Activated CD8-positive, alpha-beta T cell treated with anti-CD3 and anti-CD28 coated beads, Interleukin-2, amount 10 ng/mL, durations not matched to agents 7 days and 5 days (primary cell): ENCODE results near the gene PMPCA. TPM values are rescaled to one million over a fixed set of nuclear protein-coding genes. Genes with fewer than 3 reads are reported as not detected.

ENCODE experiments used
- ATAC-seq: fragments of 150-1000 bp; cut with Tn5 transposase; one replicate; pipeline ENCODE4 v1.10.0; 2021; ENCODE audit warnings: moderate library complexity
- CTCF ChIA-PET: fragments of 350-600 bp; sonication (Branson Sonifier 250); formaldehyde crosslinking; loops from one replicate; lab custom pipeline; 2021; ENCODE audit warnings: antibody characterized with exemption; lab: Charles Lee
- POLR2A ChIA-PET: fragments of 350-600 bp; sonication (Branson Sonifier 250); formaldehyde crosslinking; loops from one replicate; lab custom pipeline; 2021; ENCODE audit warnings: antibody characterized with exemption; lab: Charles Lee
- DNase-seq: peaks from one replicate; pipeline ENCODE4 v3.0.0-alpha.2; 2020
- H3K27ac Mint-ChIP-seq: one replicate; pipeline ENCODE4 v1.8.0; 2021; ENCODE audit warnings: mild to moderate bottlenecking, mixed read lengths
- H3K27me3 Mint-ChIP-seq: one replicate; pipeline ENCODE4 v1.8.0; 2021; ENCODE audit warnings: low read depth, mixed read lengths
- H3K36me3 Mint-ChIP-seq: one replicate; pipeline ENCODE4 v1.8.0; 2021; ENCODE audit warnings: low read depth, mixed read lengths
- H3K4me1 Mint-ChIP-seq: one replicate; pipeline ENCODE4 v1.8.0; 2021; ENCODE audit warnings: low read depth, mixed read lengths
- H3K4me3 Mint-ChIP-seq: one replicate; pipeline ENCODE4 v1.8.0; 2021; ENCODE audit warnings: mild to moderate bottlenecking, mixed read lengths
- H3K9me3 Mint-ChIP-seq: one replicate; pipeline ENCODE4 v1.8.0; 2022; ENCODE audit warnings: mixed read lengths; ENCODE audit not compliant: insufficient read depth
- total RNA-seq, 2 experiments: library from RNA; stranded (reverse); gene quantifications; one replicate each; pipeline ENCODE4 v1.2.3, GENCODE V29; 2021

PMPCA gene
- total RNA-seq, 2 experiments from 2014 or later = 56.5 to 57.5 TPM

- ATAC-seq (no peak), DNase-seq (no peak)
- no peak overlapping the region for H3K4me3 Mint-ChIP-seq
- no peaks in the 10 kb centered on the region for H3K4me1 Mint-ChIP-seq
- H3K27me3 Mint-ChIP-seq = no peaks in the 10 kb centered on the region
- H3K27ac Mint-ChIP-seq = no peak overlapping the region
- ChIA-PET CTCF (no interaction called here), POLR2A (no interaction called here)
- no peaks in the 10 kb centered on the region for H3K9me3 Mint-ChIP-seq
- peaks cover 65% of the 10 kb centered on the region for H3K36me3 Mint-ChIP-seq
These were observed 55.7 kb downstream of the PMPCA start for GRCh38 chr9:136466155-136466541.

DNA sequence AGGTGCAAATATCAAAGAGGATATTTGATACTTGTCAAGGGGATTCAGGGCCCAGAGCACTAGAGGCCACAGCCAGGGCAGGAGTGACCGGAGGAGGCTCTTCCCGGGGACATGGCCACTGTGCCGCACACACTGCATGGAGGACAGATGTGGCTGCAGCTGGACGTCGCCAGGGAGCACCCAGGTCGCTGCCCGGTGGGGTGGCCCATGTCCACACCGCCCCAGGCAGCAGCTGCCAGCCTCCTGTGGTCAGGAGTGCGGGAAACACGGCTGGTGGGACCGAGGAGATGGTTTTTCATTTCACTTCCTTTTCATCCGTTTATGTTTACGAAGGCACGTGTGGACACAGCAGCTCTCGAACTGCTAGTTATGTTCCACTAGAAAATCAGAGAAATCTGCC lies 57.3 kb downstream of the PMPCA start:
- CTCF ChIA-PET = no interaction called here
- no peak overlapping the region for H3K4me3 Mint-ChIP-seq
- H3K27ac Mint-ChIP-seq = no peak overlapping the region
- no peaks in the 10 kb centered on the region for H3K27me3 Mint-ChIP-seq
- H3K9me3 Mint-ChIP-seq = no peaks in the 10 kb centered on the region
- POLR2A ChIA-PET = no interaction called here
- ATAC-seq = no peak
- no peaks in the 10 kb centered on the region for H3K4me1 Mint-ChIP-seq
- peaks cover 61% of the 10 kb centered on the region for H3K36me3 Mint-ChIP-seq
- no peak for DNase-seq

- Mint-ChIP-seq H3K9me3 (no peaks in the 10 kb centered on the region), H3K4me3 (no peak overlapping the region), H3K4me1 (peaks cover 3% of the 10 kb centered on the region), H3K36me3 (peaks cover 55% of the 10 kb centered on the region), H3K27me3 (no peaks in the 10 kb centered on the region), H3K27ac (no peak overlapping the region)
- no peak for ATAC-seq
- ChIA-PET CTCF (interaction anchor here (1.2 kb wide), 1 partner anchor 15 kb away, joined by 5 read pairs; no protein-coding TSS in a partner anchor), POLR2A (no interaction called here)
- DNase-seq = no peak
These were observed 59.9 kb downstream of the PMPCA start for GRCh38 chr9:136470356-136470755.

DNA sequence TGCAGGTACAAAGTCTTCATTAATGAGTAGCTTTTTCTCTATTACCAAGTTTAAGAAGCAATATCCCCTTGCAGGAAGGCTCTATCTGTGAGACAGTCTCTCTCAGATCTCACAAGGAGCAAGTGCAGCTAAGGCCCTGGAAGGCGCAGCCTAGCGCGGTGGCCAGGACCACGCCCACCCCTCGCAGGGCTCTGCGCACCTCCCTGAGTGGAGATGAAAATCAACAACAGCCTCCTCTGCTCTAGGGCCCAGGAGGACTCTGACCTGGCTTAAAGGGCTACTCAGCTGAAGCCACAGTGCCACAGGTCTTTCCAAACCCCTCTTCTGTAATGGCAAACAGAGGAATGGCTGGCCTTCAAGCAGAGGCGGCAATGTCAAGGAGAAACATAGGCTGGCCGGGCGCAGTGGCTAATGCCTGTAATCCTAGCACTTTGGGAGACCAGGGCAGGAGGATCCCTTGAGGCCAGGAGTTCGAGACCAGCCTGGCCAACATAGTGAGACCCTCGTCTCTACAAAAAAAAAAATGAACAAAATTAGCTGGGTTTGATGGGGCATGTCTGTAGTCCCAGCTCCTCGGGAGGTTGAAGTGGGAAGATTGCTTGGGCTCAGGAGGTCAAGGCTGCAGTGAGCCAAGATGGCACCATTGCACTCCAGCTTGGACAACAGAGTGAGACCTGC lies 60.5 kb downstream of the PMPCA start:
- H3K4me1 Mint-ChIP-seq = peaks cover 3% of the 10 kb centered on the region
- H3K27me3 Mint-ChIP-seq = no peaks in the 10 kb centered on the region
- H3K27ac Mint-ChIP-seq = no peak overlapping the region
- ChIA-PET POLR2A (no interaction called here), CTCF (interaction anchor here (1.2 kb wide), 1 partner anchor 14 kb away, joined by 5 read pairs; no protein-coding TSS in a partner anchor)
- H3K9me3 Mint-ChIP-seq = no peaks in the 10 kb centered on the region
- ATAC-seq = no peak
- no peak for DNase-seq
- H3K36me3 Mint-ChIP-seq = peaks cover 57% of the 10 kb centered on the region
- H3K4me3 Mint-ChIP-seq = no peak overlapping the region

GRCh38 chr9:136471802-136472487 lies 61.5 kb downstream of the PMPCA start:
- no peak for ATAC-seq
- CTCF ChIA-PET = no interaction called here
- peaks cover 3% of the 10 kb centered on the region for H3K4me1 Mint-ChIP-seq
- H3K27ac Mint-ChIP-seq = no peak overlapping the region
- POLR2A ChIA-PET = no interaction called here
- peaks cover 53% of the 10 kb centered on the region for H3K36me3 Mint-ChIP-seq
- no peak overlapping the region for H3K4me3 Mint-ChIP-seq
- no peaks in the 10 kb centered on the region for H3K27me3 Mint-ChIP-seq
- no peak for DNase-seq
- no peaks in the 10 kb centered on the region for H3K9me3 Mint-ChIP-seq

DNA sequence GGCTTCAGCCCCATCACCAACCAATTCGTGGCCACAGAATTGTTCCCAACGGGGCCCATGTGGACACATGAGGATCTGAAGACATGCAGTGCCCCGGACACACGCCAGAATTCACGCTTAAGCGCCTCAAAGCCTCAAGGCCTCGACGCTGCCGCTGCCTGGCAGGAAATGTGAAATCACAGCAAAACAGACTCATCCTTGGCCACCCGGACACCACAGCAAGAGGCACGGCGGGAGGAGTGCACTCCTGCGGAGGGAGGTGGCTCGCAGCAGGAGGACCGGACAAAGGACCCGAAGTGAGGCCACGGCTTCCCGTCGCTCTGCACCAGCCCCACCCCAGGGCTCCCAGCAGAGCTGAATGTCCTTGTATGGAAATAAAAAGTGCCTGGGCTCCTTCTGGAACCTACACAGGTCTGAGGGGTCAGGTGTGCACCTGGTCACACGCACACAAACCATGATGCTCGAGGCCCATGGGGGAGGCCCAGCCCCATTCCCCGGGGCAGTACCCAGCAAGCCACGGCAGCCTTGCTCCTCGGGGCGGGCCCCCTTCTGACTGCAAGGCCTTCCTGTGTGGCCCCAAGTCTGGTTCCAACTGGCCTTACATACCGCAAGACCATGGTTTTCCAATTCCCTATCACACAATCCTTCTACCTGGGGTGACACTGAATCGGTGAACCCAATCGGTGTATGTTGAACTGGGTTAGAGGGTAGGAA lies 62.3 kb downstream of the PMPCA start:
- Mint-ChIP-seq H3K27ac (no peak overlapping the region), H3K9me3 (no peaks in the 10 kb centered on the region), H3K4me1 (peaks cover 3% of the 10 kb centered on the region), H3K4me3 (no peak overlapping the region), H3K27me3 (no peaks in the 10 kb centered on the region), H3K36me3 (peaks cover 54% of the 10 kb centered on the region)
- ATAC-seq = no peak
- CTCF ChIA-PET = no interaction called here
- POLR2A ChIA-PET = no interaction called here
- DNase-seq = no peak

DNA sequence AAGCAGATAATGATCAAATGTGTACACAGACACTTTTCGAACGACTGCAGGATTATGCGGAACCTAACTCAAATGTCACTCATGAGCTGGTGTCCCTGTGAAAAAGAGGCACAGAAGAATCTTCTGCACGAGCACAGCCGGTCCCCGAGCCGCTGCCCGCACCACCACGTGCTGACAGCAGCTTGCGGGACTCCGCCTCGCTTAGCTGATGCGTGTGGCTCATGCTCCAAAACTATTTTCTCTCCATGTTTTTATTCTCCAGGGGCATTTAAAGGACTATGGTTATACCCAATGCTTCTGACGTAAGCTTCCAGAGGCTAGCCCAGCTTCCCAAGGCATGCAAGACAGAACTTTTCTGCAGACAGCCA lies 62.9 kb downstream of the PMPCA start:
- H3K4me1 Mint-ChIP-seq = peaks cover 3% of the 10 kb centered on the region
- no peak for ATAC-seq
- H3K27ac Mint-ChIP-seq = no peak overlapping the region
- H3K4me3 Mint-ChIP-seq = no peak overlapping the region
- CTCF ChIA-PET = no interaction called here
- no peak for DNase-seq
- POLR2A ChIA-PET = no interaction called here
- peaks cover 52% of the 10 kb centered on the region for H3K36me3 Mint-ChIP-seq
- no peaks in the 10 kb centered on the region for H3K9me3 Mint-ChIP-seq
- no peaks in the 10 kb centered on the region for H3K27me3 Mint-ChIP-seq

Other genes starting within 250 kb of the PMPCA start
- gene LHX3, start 205.5 kb upstream of the PMPCA start, total RNA-seq = under 1 TPM in 1 of 2 experiments, not detected in 1; 0.16 TPM
- 10 to 100 TPM; 11.4 to 12.6 TPM for gene QSOX2, start 164.8 kb upstream of the PMPCA start, total RNA-seq
- gene CCDC187, start 106.6 kb upstream of the PMPCA start, total RNA-seq = not detected
- 1 to 10 TPM; 1.8 to 2.3 TPM for gene GPSM1, start 83.1 kb upstream of the PMPCA start, total RNA-seq
- 10 to 100 TPM; 20.4 to 21.6 TPM for gene DNLZ, start 46.9 kb upstream of the PMPCA start, total RNA-seq
- 1 to 10 TPM; 1.3 to 1.4 TPM for gene CARD9, start 37.0 kb upstream of the PMPCA start, total RNA-seq
- gene SNAPC4, start 10.5 kb upstream of the PMPCA start, total RNA-seq = 1 to 10 TPM; 9.5 to 9.6 TPM
- gene ENTR1, start within 50 bp of the PMPCA start, total RNA-seq = 10 to 100 TPM; 52.8 to 54.3 TPM
- gene INPP5E, start 29.2 kb downstream of the PMPCA start, total RNA-seq = 10 to 100 TPM; 16.8 to 18.2 TPM
- gene SEC16A, start 72.4 kb downstream of the PMPCA start, total RNA-seq = 10 to 100 TPM; 86.8 to 89.2 TPM
- gene NOTCH1, start 135.4 kb downstream of the PMPCA start, total RNA-seq = 10 to 100 TPM; 86.6 to 94.1 TPM